BLaER1 (cell line): ENCODE measurements around the gene CLMN.

Source experiments
- H3K27ac ChIP-seq: shearing (Covaris generic); formaldehyde crosslinking; 2 replicates; pipeline ENCODE4 v1.8.1; 2022
- H3K27me3 ChIP-seq: shearing (Covaris generic); formaldehyde crosslinking; 2 replicates; pipeline ENCODE4 v1.8.1; 2022
- H3K36me3 ChIP-seq: shearing (Covaris generic); formaldehyde crosslinking; 2 replicates; pipeline ENCODE4 v1.8.1; 2022
- H3K4me1 ChIP-seq: shearing (Covaris generic); formaldehyde crosslinking; 2 replicates; pipeline ENCODE4 v1.8.1; 2022
- H3K4me2 ChIP-seq: shearing (Covaris generic); formaldehyde crosslinking; 2 replicates; pipeline ENCODE4 v1.8.1; 2022
- H3K4me3 ChIP-seq: shearing (Covaris generic); formaldehyde crosslinking; 2 replicates; pipeline ENCODE4 v1.8.1; 2022
- H3K9ac ChIP-seq: shearing (Covaris generic); formaldehyde crosslinking; 2 replicates; pipeline ENCODE4 v1.8.1; 2022
- H3K9me3 ChIP-seq: shearing (Covaris generic); formaldehyde crosslinking; 2 replicates; pipeline ENCODE4 v1.8.1; 2022
- H4K20me1 ChIP-seq: shearing (Covaris generic); formaldehyde crosslinking; 2 replicates; pipeline ENCODE4 v1.8.1; 2022
- Cebpa-rat ChIP-seq: shearing (Covaris generic); IDR thresholded peaks from 2 replicates; pipeline ENCODE4 v1.8.1; 2022

CLMN gene

DNA sequence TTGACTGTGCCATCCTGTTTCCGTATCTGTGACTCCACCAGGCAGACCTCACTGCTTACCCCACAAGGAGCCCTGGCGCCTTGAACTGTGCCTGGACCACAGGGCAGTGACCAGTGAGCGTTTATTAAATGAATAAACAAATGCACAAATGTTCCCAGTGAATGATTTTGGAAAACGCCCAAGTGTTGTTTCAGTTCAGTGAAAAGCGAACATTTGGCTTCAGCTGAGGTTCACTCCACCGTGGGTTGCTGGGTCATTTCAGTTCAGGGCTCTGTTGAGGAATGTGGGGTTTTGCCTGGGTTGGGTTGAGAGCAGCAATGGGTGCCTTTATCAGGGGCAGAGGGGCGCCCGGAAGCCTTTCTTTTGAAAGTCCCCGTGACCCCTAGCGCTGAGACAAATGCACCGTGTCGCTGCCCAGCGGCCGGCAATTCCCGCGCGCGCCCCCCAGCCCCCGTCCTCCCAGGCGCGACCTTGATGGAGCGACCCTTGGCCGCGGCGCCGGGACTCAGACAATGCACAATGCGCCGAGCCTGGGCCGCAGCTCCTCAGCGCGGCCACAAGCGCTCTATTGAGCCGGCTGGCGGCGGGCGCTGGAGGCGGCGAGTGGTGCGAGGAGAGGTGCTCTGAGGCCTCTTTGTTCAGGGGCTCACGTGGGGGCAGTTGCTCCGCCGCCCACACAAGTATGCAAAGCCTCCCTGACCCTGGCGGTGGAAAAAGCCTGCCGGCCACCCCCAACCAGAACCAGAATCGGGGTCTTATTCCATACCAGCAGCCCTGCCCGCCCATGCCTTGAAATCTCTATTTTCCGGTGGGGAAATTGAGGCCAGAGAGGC, 40.5 kb upstream of the CLMN start:
- Histone ChIP-seq H3K27ac (no peak overlapping the region), H3K36me3 (no peaks in the 10 kb centered on the region), H3K4me2 (peak overlapping the region; percentile 19), H3K27me3 (peaks cover 33% of the 10 kb centered on the region), H3K4me1 (peaks cover 67% of the 10 kb centered on the region), H4K20me1 (no peaks in the 10 kb centered on the region), H3K9ac (no peak overlapping the region), H3K9me3 (peaks cover 6% of the 10 kb centered on the region; the same call in 1 of the 2 replicates), H3K4me3 (no peak overlapping the region)
- TF ChIP-seq Cebpa-rat, result no peak

GRCh38 chr14:95356245-95356869, 36.6 kb upstream of the CLMN start:
- peaks cover 18% of the 10 kb centered on the region for H3K9me3 ChIP-seq
- H3K4me2 ChIP-seq, result peak overlapping the region; percentile 40
- no peaks in the 10 kb centered on the region for H4K20me1 ChIP-seq
- no peaks in the 10 kb centered on the region for H3K36me3 ChIP-seq
- H3K9ac ChIP-seq, result no peak overlapping the region
- H3K27ac ChIP-seq, result peak overlapping the region; percentile 33; the same call in 1 of the 2 replicates
- no peak for TF ChIP-seq Cebpa-rat
- H3K4me1 ChIP-seq, result peaks cover 41% of the 10 kb centered on the region
- H3K27me3 ChIP-seq, result peaks cover 18% of the 10 kb centered on the region
- H3K4me3 ChIP-seq, result no peak overlapping the region

GRCh38 chr14:95355422-95355821, 35.7 kb upstream of the CLMN start:
- Histone ChIP-seq H3K4me3 (no peak overlapping the region), H3K27ac (no peak overlapping the region), H3K9me3 (peaks cover 18% of the 10 kb centered on the region), H3K9ac (no peak overlapping the region), H3K36me3 (no peaks in the 10 kb centered on the region), H3K4me1 (peaks cover 33% of the 10 kb centered on the region), H3K27me3 (peaks cover 8% of the 10 kb centered on the region), H4K20me1 (no peaks in the 10 kb centered on the region), H3K4me2 (no peak overlapping the region)
- no peak for TF ChIP-seq Cebpa-rat

- TF ChIP-seq Cebpa-rat, result no peak
- H3K4me2 ChIP-seq, result no peak overlapping the region
- H3K9me3 ChIP-seq, result peaks cover 18% of the 10 kb centered on the region
These were observed 35.1 kb upstream of the CLMN start for GRCh38 chr14:95354834-95355233.

GRCh38 chr14:95353664-95354063, 34.0 kb upstream of the CLMN start:
- Histone ChIP-seq H3K36me3 (no peaks in the 10 kb centered on the region), H3K4me3 (no peak overlapping the region), H3K4me1 (peaks cover 25% of the 10 kb centered on the region), H3K9ac (no peak overlapping the region), H3K9me3 (peaks cover 18% of the 10 kb centered on the region), H3K4me2 (peak overlapping the region; percentile 53), H4K20me1 (no peaks in the 10 kb centered on the region), H3K27me3 (no peaks in the 10 kb centered on the region), H3K27ac (peak overlapping the region; percentile 60)
- TF ChIP-seq Cebpa-rat, result no peak

More at GRCh38 chr14:95354834-95355233, 35.1 kb upstream of the CLMN start:
- Histone ChIP-seq H3K27ac (no peak overlapping the region), H3K4me3 (no peak overlapping the region), H3K36me3 (no peaks in the 10 kb centered on the region), H3K4me1 (peaks cover 27% of the 10 kb centered on the region), H3K27me3 (peaks cover 2% of the 10 kb centered on the region; the same call in 1 of the 2 replicates), H4K20me1 (no peaks in the 10 kb centered on the region), H3K9ac (no peak overlapping the region)

- Histone ChIP-seq H3K4me1 (peaks cover 25% of the 10 kb centered on the region), H4K20me1 (no peaks in the 10 kb centered on the region), H3K4me3 (no peak overlapping the region), H3K9ac (no peak overlapping the region), H3K27me3 (no peaks in the 10 kb centered on the region), H3K27ac (peak overlapping the region; percentile 60; the same call in 1 of the 2 replicates), H3K36me3 (no peaks in the 10 kb centered on the region), H3K4me2 (peak overlapping the region; percentile 53; the same call in 1 of the 2 replicates), H3K9me3 (peaks cover 18% of the 10 kb centered on the region)
- TF ChIP-seq Cebpa-rat, result no peak
These were observed 33.3 kb upstream of the CLMN start for GRCh38 chr14:95353007-95353406.

DNA sequence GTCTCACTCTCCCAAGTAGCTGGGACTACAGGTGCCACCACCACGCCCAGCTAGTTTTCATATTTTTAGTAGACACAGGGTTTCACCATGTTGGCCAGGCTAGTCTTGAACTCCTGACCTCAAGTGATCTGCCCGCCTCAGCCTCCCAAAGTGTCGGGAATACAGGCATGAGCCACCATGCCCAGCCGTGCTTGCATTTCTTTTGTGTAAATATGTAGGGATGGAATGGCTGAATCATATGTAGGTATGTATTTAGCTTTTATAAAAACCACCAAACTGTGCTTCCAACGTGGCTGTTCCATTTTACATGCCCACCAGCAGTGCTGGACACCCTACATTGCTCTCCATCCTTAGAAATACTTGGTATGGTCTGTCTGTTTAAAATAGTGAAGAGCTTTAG, 32.8 kb upstream of the CLMN start:
- no peak overlapping the region for H3K4me2 ChIP-seq
- H3K36me3 ChIP-seq, result no peaks in the 10 kb centered on the region
- H4K20me1 ChIP-seq, result no peaks in the 10 kb centered on the region
- peaks cover 18% of the 10 kb centered on the region for H3K9me3 ChIP-seq
- H3K4me3 ChIP-seq, result no peak overlapping the region
- peaks cover 25% of the 10 kb centered on the region for H3K4me1 ChIP-seq
- H3K9ac ChIP-seq, result no peak overlapping the region
- H3K27ac ChIP-seq, result no peak overlapping the region
- TF ChIP-seq Cebpa-rat, result no peak
- no peaks in the 10 kb centered on the region for H3K27me3 ChIP-seq

DNA sequence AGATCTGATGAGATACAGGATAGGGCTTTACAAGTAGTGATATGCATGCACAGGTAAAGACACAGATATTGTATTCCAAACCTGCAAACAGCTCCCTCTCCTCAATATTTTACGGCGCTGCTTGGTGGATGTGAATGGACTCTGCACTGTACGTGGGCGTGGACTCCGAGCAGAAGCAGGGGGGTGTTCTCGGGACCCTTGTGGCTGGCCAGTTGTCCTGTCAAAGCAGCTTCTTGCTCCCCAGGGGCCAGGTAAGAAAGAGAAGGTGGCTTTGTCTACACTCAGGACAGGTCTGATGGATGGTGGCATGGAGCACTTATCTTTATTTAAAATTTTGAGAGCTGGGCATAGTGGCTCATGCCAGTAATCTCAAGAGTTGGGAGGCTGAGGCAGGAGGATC, 29.5 kb upstream of the CLMN start:
- H3K9ac ChIP-seq, result no peak overlapping the region
- H3K27ac ChIP-seq, result no peak overlapping the region
- H3K9me3 ChIP-seq, result peaks cover 2% of the 10 kb centered on the region
- H3K4me2 ChIP-seq, result no peak overlapping the region
- peaks cover 11% of the 10 kb centered on the region for H3K4me1 ChIP-seq
- H3K27me3 ChIP-seq, result no peaks in the 10 kb centered on the region
- no peaks in the 10 kb centered on the region for H4K20me1 ChIP-seq
- H3K4me3 ChIP-seq, result no peak overlapping the region
- TF ChIP-seq Cebpa-rat, result no peak
- no peaks in the 10 kb centered on the region for H3K36me3 ChIP-seq

DNA sequence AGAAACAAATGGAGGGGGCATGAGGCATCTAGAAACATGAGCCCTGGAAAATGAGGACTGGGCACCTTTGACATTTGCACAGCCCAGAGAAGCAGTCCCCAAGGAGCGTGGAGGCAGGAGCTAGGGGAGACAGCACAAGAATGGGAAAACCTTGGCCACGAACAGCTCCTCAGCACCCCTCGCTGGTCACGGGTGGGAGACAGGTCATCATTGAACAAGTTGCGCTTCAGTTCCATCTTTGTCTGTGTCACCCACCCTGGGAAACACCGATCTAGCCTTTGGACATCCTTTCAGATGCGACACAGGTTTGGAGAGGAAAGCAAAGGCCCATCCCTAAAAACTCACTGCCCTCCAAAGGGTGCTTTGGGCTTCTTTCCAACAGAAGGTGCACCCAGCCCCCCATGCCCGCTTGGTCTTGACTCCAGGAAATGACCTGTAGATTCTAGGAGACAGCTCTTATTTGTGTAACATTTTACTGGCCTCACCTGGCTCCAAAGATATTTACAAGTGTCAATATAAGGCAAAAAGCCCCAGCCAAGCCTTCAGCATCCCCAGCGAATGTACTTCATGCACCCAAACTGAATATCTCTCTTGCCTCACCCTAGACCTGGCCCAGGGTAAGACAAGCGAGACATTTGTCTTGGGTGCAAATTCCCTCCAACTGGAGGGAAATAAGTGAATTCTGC, 28.8 kb upstream of the CLMN start:
- no peak for TF ChIP-seq Cebpa-rat
- no peak overlapping the region for H3K27ac ChIP-seq
- no peaks in the 10 kb centered on the region for H3K9me3 ChIP-seq
- no peak overlapping the region for H3K4me2 ChIP-seq
- no peak overlapping the region for H3K4me3 ChIP-seq
- peaks cover 4% of the 10 kb centered on the region for H3K4me1 ChIP-seq
- H4K20me1 ChIP-seq, result no peaks in the 10 kb centered on the region
- H3K36me3 ChIP-seq, result no peaks in the 10 kb centered on the region
- H3K9ac ChIP-seq, result no peak overlapping the region
- no peaks in the 10 kb centered on the region for H3K27me3 ChIP-seq

- Histone ChIP-seq H3K36me3 (no peaks in the 10 kb centered on the region), H3K27ac (no peak overlapping the region), H3K27me3 (no peaks in the 10 kb centered on the region), H3K4me3 (no peak overlapping the region), H3K4me2 (no peak overlapping the region), H3K9me3 (no peaks in the 10 kb centered on the region), H3K9ac (no peak overlapping the region), H4K20me1 (no peaks in the 10 kb centered on the region), H3K4me1 (no peaks in the 10 kb centered on the region)
- TF ChIP-seq Cebpa-rat, result no peak
These were observed 27.1 kb upstream of the CLMN start for GRCh38 chr14:95346820-95347219.
